ENCODE results near the gene CDC23.

- TF ChIP-seq EZH2 (IDR thresholded peaks at IDR 0.05; ENCODE audit: insufficient read depth, low read length) (no peak), CTCF (IDR thresholded peaks at IDR 0.05; ENCODE audit: insufficient read depth, low read depth, low read length) (no peak)
Observed at GRCh38 chr5:138245717-138246116, 32.6 kb upstream of the CDC23 start.

All from astrocyte (in vitro differentiated cells and primary cell).